HG02759 (cell line): ENCODE measurements around the gene FGD5.

Experiments used
- ATAC-seq: cut with Tn5 transposase; IDR thresholded peaks from one replicate; pipeline ENCODE4 v1.9.1; 2021; ENCODE audit warnings: mild to moderate bottlenecking, moderate library complexity; ENCODE audit not compliant: unreplicated experiment

FGD5 gene

DNA sequence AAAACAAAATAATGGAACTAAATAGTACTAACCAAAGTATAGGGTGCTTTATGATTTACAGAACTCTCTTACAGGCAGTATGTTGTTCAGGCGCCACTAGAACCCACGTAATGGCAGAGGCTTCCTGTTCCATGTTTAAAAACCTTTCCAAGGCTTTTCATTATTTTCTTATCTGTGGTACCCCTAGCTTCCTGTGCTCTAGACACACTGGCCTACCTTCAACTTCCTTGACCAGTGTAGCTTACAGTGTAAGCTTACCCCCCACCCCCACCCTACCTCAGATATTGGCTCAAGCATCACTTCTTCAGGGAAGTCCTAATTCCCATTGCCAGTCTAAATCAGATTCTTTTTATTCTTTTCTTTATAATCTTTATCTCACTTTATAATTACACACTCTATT lies 131.5 kb downstream of the FGD5 start:
- ATAC-seq, result no peak

DNA sequence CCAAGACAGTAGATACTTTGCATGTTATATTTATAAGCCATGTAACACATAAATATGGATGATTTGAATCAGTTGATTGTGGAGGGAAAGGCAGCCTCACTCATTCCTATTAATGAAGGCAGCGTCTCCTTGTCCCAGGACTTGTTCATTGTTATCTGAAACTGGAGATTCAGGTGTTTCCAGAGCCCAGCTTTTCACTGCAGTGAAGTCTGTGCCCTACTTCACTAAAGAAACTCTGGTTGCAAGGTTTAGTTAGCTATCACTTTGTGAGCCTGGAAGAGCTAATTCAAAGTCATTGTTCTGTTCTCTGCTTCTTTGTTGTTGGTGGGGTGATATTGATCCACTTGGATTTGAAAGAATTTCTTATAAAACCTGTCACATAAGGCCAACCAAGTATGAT lies 138.4 kb downstream of the FGD5 start:
- no peak for ATAC-seq

DNA sequence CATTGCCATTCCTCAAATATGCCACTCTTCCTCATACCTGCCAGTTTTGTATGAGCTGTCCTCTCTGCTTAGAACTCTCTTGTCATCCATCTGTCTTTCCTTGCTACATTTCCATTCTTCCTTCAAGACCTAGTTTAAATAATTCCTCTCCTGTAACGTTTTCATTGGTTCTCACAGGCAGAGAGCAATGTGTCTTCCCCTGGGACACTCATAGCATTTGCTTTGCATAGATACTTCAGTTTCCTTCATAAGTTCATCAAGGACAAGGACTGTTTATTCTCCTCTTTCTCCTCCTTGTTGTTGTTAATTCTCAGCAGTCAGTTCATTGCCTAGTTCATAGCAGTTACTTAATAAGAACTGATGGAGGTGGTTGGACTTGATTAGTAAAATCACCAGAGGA lies 139.2 kb downstream of the FGD5 start:
- ATAC-seq, result no peak

DNA sequence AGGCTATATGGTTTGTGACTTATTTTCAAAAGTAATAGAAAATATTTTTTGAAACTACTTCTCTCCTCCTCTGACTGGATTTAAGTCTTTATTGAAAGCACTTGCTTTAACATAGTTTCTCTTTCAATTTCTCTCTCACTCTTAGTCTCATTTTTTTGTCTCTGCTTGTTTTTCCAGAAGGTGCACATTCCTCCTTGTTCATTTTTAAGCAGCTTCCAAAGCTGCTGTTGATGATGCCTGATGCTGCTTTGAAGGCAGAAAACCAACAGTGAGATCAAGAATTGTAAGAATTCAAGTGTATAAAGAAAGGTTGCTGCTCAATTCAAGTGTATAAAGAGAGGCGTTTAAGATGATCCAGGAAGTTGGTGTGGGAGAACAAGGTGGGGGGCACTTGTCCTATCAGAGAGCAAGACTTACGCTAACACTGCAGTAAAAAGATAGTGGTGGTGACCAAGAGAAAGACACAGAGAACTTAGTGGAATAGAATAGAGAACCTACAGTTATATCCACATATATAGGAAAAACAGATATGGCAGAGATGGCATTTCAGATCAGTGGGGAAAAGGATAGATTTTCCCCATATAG lies 140.7 kb downstream of the FGD5 start:
- no peak for ATAC-seq

DNA sequence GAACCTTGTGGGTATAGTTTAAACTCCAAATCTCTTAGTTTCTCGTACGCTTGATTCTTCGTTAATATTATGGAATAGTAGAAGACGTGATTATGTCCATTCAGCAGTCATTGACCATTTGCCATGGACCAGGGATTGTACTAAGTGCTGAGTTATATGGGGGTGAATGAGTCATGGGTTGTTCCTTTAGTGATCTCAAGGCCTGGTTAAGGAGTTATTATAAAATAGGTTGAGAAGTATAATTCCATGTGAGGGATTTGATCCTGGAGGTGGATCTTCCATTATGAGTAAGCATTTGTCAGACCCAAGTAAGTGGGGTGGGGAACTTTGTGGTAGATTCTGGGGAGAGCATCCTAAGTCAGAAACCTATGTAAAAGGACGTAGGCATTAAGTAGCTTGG lies 144.0 kb downstream of the FGD5 start:
- no peak for ATAC-seq

DNA sequence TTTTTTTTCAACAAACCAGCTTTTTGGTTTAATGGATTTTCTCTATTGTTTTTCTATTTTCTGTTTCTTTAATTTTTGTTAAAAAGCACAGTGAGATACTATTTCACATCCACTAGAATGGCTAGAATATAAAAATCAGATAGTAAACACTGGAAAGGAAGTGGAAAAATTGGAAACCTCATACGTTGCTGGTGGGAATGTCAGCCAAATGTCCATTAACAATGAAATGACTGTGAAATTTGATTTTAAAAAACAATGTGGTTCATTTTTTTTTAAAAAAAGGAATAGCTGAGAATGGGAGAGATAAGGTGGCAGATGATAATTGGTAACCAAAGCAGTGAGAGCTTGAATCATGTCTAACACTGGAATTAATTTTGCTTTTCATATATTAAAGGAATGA lies 148.5 kb downstream of the FGD5 start:
- ATAC-seq, result no peak

DNA sequence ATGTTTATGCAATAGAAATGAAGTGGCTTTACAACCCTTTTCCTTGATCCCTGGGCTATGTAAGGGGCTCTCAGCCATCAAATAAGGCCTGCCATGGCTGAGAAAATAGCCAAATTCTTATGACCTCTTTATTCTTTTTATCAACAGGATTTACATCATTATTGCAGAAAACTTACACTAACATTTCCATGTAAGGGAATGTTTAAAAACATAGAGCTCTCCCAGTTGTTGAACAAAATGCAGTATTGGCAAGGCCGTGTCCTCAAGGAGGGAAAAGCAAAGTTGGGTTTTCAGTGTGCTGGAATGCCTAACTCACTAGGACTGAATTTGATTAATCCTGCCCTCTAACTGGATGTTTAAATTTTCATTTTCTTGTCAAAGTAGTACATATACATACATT lies 150.9 kb downstream of the FGD5 start:
- no peak for ATAC-seq

DNA sequence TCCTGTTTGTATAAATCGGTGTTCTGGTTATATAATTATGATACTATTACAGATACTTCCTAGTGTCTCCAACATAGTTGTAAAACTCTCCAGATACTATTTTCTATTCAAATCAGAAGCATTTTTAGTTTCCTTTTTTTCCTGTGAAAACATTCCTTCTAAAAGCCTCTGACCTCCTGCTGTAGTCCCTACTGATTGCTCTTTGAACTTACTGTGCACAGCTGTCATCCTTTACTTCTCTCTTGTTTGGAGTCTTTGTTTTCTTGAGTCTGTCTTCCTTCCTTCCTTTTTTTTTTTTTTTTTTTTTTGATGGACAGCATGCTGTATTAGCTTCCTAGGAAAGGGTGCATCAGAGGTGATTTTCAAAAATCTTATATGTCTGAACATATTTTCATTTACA lies 157.6 kb downstream of the FGD5 start:
- ATAC-seq, result no peak

DNA sequence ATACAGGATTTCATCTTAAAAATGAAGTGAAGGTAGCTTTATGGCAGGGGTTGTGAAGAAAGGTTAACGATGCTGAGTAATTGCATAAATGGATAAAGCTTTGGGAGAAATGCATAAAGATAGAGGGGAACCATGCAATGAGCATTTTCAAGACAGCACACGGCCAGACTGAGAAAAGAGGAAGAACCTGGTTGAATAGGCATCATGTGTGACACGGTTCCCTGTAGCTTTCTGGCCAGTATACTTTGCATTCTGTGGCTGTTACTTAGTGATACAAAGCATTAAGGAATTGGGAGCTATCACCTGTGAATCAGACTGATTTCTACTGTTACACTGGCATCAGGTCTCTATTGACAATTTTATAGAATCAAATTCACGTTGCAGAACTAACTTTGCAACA lies 161.9 kb downstream of the FGD5 start:
- ATAC-seq, result peak; percentile 58
